Measurements from ENCODE around the gene ZACN.

DNA sequence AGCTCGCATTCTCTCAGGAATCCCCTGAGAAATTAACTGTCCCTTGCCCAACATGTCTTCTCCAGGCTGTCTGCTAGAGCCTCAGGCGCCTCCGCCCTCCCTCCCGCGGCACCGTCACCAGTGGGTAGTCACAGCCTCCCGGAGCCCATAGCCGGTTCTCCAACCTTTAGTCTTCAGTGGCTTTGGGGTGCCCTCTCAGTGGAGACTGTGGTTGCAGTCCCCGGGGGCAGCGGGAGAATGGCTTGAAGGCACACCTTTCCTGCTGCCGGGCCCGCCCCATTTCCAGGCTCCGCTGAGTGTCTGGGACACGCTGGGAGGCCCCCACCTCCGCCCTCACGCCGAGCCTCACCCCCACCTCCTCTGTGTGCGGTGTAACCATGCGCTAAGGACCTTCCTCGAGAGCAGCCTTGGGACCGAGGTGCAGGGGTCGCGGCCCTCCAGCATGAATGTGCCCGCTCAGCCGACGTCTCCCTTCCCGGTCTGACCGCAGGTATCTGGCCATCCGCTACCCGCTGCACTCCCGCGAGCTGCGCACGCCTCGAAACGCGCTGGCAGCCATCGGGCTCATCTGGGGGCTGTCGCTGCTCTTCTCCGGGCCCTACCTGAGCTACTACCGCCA is 2.7 kb upstream of the ZACN start:
- TF ChIP-seq, protein P1, sequence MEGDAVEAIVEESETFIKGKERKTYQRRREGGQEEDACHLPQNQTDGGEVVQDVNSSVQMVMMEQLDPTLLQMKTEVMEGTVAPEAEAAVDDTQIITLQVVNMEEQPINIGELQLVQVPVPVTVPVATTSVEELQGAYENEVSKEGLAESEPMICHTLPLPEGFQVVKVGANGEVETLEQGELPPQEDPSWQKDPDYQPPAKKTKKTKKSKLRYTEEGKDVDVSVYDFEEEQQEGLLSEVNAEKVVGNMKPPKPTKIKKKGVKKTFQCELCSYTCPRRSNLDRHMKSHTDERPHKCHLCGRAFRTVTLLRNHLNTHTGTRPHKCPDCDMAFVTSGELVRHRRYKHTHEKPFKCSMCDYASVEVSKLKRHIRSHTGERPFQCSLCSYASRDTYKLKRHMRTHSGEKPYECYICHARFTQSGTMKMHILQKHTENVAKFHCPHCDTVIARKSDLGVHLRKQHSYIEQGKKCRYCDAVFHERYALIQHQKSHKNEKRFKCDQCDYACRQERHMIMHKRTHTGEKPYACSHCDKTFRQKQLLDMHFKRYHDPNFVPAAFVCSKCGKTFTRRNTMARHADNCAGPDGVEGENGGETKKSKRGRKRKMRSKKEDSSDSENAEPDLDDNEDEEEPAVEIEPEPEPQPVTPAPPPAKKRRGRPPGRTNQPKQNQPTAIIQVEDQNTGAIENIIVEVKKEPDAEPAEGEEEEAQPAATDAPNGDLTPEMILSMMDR (IDR thresholded peaks at IDR 0.05): no peak
- no peak for TF ChIP-seq POLR2AphosphoS5 (IDR thresholded peaks at IDR 0.05)
- no peak for TF ChIP-seq POLR2A (IDR thresholded peaks at IDR 0.05; ENCODE audit: low read depth)
